IMR-90 (cell line): ENCODE measurements around the gene CSE1L. TPM values are rescaled to one million over a fixed set of nuclear protein-coding genes. Genes with fewer than 3 reads are reported as not detected.

Experiments used
- ATAC-seq: fragments of 200-7000 bp; cut with Tn5 transposase; 2 replicates; pipeline ENCODE4 v1.9.1; 2020; ENCODE audit warnings: low read depth, mild to moderate bottlenecking, moderate library complexity
- BruUV-seq: library from RNA; stranded (reverse); fragments of 400-500 nt; replicated peaks from 2 replicates; lab custom pipeline; 2021; lab: Mats Ljungman, UMichigan
- CTCF ChIA-PET: fragments of 300-600 bp; formaldehyde crosslinking; extraction: SDS; loops from one replicate; lab custom pipeline; 2021; ENCODE audit warnings: antibody characterized with exemption; lab: Yijun Ruan, JAX
- POLR2A ChIA-PET: fragments of 300-600 bp; sonication (Branson Sonifier 250); formaldehyde crosslinking; loops from one replicate; lab custom pipeline; 2022; ENCODE audit warnings: antibody characterized with exemption; ENCODE audit not compliant: unreplicated experiment; lab: Charles Lee
- DNase-seq: peaks from one replicate; pipeline ENCODE4 v3.0.0; 2013
- H2AFZ ChIP-seq: replicated peaks from 2 replicates; pipeline ENCODE3; 2013; ENCODE audit warnings: low read length, mild to moderate bottlenecking; ENCODE audit not compliant: poor library complexity
- H2AK5ac ChIP-seq: 2 replicates; pipeline ENCODE4 v1.6.1; 2013; ENCODE audit warnings: low read depth, low read length, inconsistent platforms
- H2AK9ac ChIP-seq: replicated peaks from 2 replicates; pipeline ENCODE3; 2013; ENCODE audit warnings: mild to moderate bottlenecking, low read depth, low read length, moderate library complexity; ENCODE audit not compliant: poor library complexity
- H2BK120ac ChIP-seq: 2 replicates; pipeline ENCODE4 v1.6.1; 2013; ENCODE audit warnings: low read depth, low read length, inconsistent platforms
- H2BK15ac ChIP-seq: 3 replicates; pipeline ENCODE4 v1.6.1; 2013; ENCODE audit warnings: low read depth, low read length, inconsistent platforms
- H2BK20ac ChIP-seq: 2 replicates; pipeline ENCODE4 v1.6.1; 2013; ENCODE audit warnings: low read depth, mild to moderate bottlenecking, inconsistent platforms, low read length, moderate library complexity
- H2BK5ac ChIP-seq: 2 replicates; pipeline ENCODE4 v1.6.1; 2013; ENCODE audit warnings: mild to moderate bottlenecking, low read depth, low read length, inconsistent platforms; ENCODE audit not compliant: poor library complexity, severe bottlenecking
- H3K14ac ChIP-seq: replicated peaks from 2 replicates; pipeline ENCODE4 v1.6.1; 2013; ENCODE audit warnings: low read depth, low read length, inconsistent platforms
- H3K18ac ChIP-seq: 2 replicates; pipeline ENCODE4 v1.6.1; 2013; ENCODE audit warnings: low read depth, low read length, control low read depth
- H3K23ac ChIP-seq: 2 replicates; pipeline ENCODE4 v1.6.1; 2013; ENCODE audit warnings: low read depth, low read length, inconsistent platforms
- H3K27ac ChIP-seq: 2 replicates; pipeline ENCODE4 v1.5.1; 2013; ENCODE audit warnings: mild to moderate bottlenecking, control low read depth, low read length; ENCODE audit not compliant: insufficient read depth
- H3K27me3 ChIP-seq: 2 replicates; pipeline ENCODE4 v1.6.1; 2013; ENCODE audit warnings: low read length; ENCODE audit not compliant: control insufficient read depth, insufficient read depth
- H3K36me3 ChIP-seq: 2 replicates; pipeline ENCODE4 v1.6.1; 2013; ENCODE audit warnings: low read length, mixed read lengths; ENCODE audit not compliant: control insufficient read depth, insufficient read depth
- H3K4ac ChIP-seq: 2 replicates; pipeline ENCODE4 v1.6.1; 2013; ENCODE audit warnings: low read depth, low read length, inconsistent platforms
- H3K4me1 ChIP-seq: 2 replicates; pipeline ENCODE4 v1.6.1; 2013; ENCODE audit warnings: low read length, mixed read lengths; ENCODE audit not compliant: control insufficient read depth, insufficient read depth
- H3K4me2 ChIP-seq: 2 replicates; pipeline ENCODE4 v1.6.1; 2013; ENCODE audit warnings: low read depth, mild to moderate bottlenecking, control low read depth, low read length, moderate library complexity
- H3K4me3 ChIP-seq: 2 replicates; pipeline ENCODE4 v1.5.1; 2013; ENCODE audit warnings: low read depth, mild to moderate bottlenecking, control low read depth, low read length, moderate library complexity; ENCODE audit not compliant: insufficient read depth
- H3K56ac ChIP-seq: 2 replicates; pipeline ENCODE4 v1.6.1; 2013; ENCODE audit warnings: low read length, inconsistent platforms; ENCODE audit not compliant: insufficient read depth; ENCODE audit errors: extremely low read depth
- H3K79me1 ChIP-seq, 2 experiments: 2 replicates each; pipeline ENCODE4 v1.6.1; 2013; ENCODE audit warnings: low read length in 2 of 2, inconsistent platforms in 1 of 2, low read depth in 1 of 2
- H3K9ac ChIP-seq: 2 replicates; pipeline ENCODE4 v1.6.1; 2013; ENCODE audit warnings: low read depth, low read length, control low read depth
- H3K9me1 ChIP-seq: 2 replicates; pipeline ENCODE4 v1.6.1; 2013; ENCODE audit warnings: low read length, inconsistent platforms; ENCODE audit not compliant: insufficient read depth
- H3K9me3 ChIP-seq: 2 replicates; pipeline ENCODE4 v1.6.1; 2013; ENCODE audit warnings: low read length; ENCODE audit not compliant: control insufficient read depth, insufficient read depth
- H4K20me1 ChIP-seq: 2 replicates; pipeline ENCODE4 v1.6.1; 2013; ENCODE audit warnings: low read length, inconsistent platforms; ENCODE audit not compliant: insufficient read depth
- H4K5ac ChIP-seq: 2 replicates; pipeline ENCODE4 v1.6.1; 2013; ENCODE audit warnings: mild to moderate bottlenecking, low read depth, low read length, control low read depth
- H4K8ac ChIP-seq, 2 experiments: 2 replicates each; pipeline ENCODE4 v1.6.1; 2013; ENCODE audit warnings: low read depth in 2 of 2, low read length in 2 of 2, control low read depth in 1 of 2, inconsistent platforms in 1 of 2
- H4K91ac ChIP-seq: 2 replicates; pipeline ENCODE4 v1.6.1; 2013; ENCODE audit warnings: low read depth, low read length, inconsistent platforms; ENCODE audit not compliant: insufficient read depth
- MAFK ChIP-seq: IDR thresholded peaks from 2 replicates; pipeline ENCODE4 v1.6.1; 2012; ENCODE audit warnings: low read depth, low read length, improper control_type of control experiment
- WGBS, 2 experiments: methylation state at CpG; one replicate each; pipeline versions ENCODE4 v1.1.5 to v1.1.7; 2013; ENCODE audit warnings: missing lambda C conversion rate in 2 of 2; ENCODE audit not compliant: insufficient read length in 1 of 2; ENCODE audit errors: extremely low coverage in 2 of 2; 5-methylcytosine and 5-hydroxymethylcytosine counted together
- dilution Hi-C: fragments of 300-500 bp; cut with HindIII; formaldehyde crosslinking; loops from one replicate; pipeline ENCODE4 v1.14.3; 2018; ENCODE audit warnings: low sequenced_read_pairs; ENCODE audit not compliant: unreplicated experiment
- in situ Hi-C: fragments of 300-500 bp; cut with MboI; formaldehyde crosslinking; loops from 3 replicates; pipeline ENCODE4 v1.14.3; 2019; ENCODE audit warnings: low sequenced_read_pairs, inconsistent platforms, mixed read lengths
- intact Hi-C: fragments of 100-400 bp; cut with micrococcal nuclease; formaldehyde crosslinking; loops from 2 replicates; pipeline ENCODE4 v1.10.0; 2022
- polyA plus RNA-seq, 3 experiments: library from polyadenylated mRNA; depleted of rRNA; stranded (reverse); fragments of >200 nt; gene quantifications; 2 replicates each; pipeline ENCODE4 v1.2.3, GENCODE V29; 2012; ENCODE audit warnings: low replicate concordance in 1 of 3
- total RNA-seq: library from RNA; depleted of rRNA; stranded (reverse); fragments of >200 nt; gene quantifications from 2 replicates; pipeline ENCODE4 v1.2.3, GENCODE V29; 2012

CSE1L gene
- total and polyA plus RNA-seq, 2 of the 4 experiments (the other 2 are of a cell fraction), result 34.3 to 81.7 TPM

GRCh38 chr20:49112596-49113274 lies 66.6 kb downstream of the CSE1L start:
- in situ Hi-C loops, result no loop called here
- Histone ChIP-seq H3K4ac (no peak overlapping the region), H4K5ac (no peak overlapping the region), H3K9me1 (peaks cover 14% of the 10 kb centered on the region), H4K8ac (no peak overlapping the region), H3K23ac (no peak overlapping the region), H3K27ac (no peak overlapping the region), H2AK9ac (no peak overlapping the region), H3K14ac (no peak overlapping the region), H3K4me1 (peaks cover 2% of the 10 kb centered on the region), H3K79me1 (peaks cover 0 to 32% of the 10 kb centered on the region in 2 experiments; a peak in 3 of 4 replicates), H3K4me2 (no peak overlapping the region), H2BK5ac (no peak overlapping the region), H2BK15ac (no peak overlapping the region), H4K91ac (no peak overlapping the region), H3K18ac (no peak overlapping the region), H2BK120ac (no peak overlapping the region), H3K27me3 (no peaks in the 10 kb centered on the region), H2AK5ac (no peak overlapping the region), H3K4me3 (no peak overlapping the region), H2BK20ac (no peak overlapping the region), H3K36me3 (peaks cover 28% of the 10 kb centered on the region), H2AFZ (no peak overlapping the region), H3K9me3 (no peaks in the 10 kb centered on the region), H3K56ac (no peak overlapping the region), H4K20me1 (peaks cover 4% of the 10 kb centered on the region), H3K9ac (no peak overlapping the region)
- intact Hi-C loops, result no loop called here
- ATAC-seq (peak; percentile 52), DNase-seq (peak; percentile 59)
- CTCF ChIA-PET, result interaction anchor here (0.6 kb wide), 1 partner anchor 75 kb away, joined by 5 read pairs; no protein-coding TSS in a partner anchor
- POLR2A ChIA-PET, result no interaction called here
- 100% methylated on average over 1 of the region's 15 CpGs; no CpG with 5 or more reads in 1 of the 2 experiments for WGBS, 2 experiments
- no peak for TF ChIP-seq MAFK
- dilution Hi-C loops, result no loop called here
- BruUV-seq, result no TSS peak
